Measurements from ENCODE around the gene FOXN3. TPM values are rescaled to one million over a fixed set of nuclear protein-coding genes. Genes with fewer than 3 reads are reported as not detected.
"Not testable (repeated sequence)": the region's sequence is repeated elsewhere in the genome, so short reads cannot be mapped to it uniquely, and the experiment has no call there.

The FOXN3 gene
- total and polyA plus RNA-seq, 8 donors: 43.5 to 80.7 (median 49.1) TPM

DNA sequence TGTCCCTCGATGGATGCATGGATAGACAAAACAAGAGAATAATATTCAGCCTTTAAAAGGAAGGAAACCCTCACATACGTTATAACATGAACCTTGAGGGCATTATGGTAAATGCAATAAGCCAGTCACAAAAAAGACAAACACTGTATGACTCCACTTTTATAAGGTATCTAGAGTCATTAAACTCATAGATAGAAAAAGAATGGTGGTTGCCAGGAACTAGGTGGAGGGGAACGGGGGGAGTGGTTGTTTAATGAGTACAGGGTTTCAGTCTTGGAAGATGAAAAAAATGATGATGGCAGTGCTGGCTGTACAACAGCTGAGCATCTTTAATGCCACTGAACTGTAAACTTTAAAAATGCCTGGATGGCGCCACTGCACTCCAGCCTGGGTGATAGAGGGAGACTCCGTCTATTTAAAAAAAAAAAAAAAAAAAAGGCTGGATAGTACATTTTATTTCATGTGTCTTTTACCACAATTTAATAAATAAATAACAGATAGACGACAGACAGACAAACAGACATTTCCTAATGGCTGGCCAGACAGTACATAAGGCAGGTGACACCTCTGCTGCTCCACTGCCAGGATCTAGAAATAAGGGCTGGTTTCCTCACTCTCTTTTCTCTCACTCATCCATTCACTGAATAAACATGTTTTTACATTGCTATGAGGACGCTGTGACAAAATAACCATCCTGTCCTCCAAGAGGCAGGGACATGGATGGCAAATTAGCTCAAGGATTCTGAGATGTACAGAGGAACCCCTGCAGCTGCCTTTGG is 118.8 kb downstream of the FOXN3 start:
- DNase-seq (no peak), ATAC-seq (no peak)
- Histone ChIP-seq H3K36me3 (no peaks in the 10 kb centered on the region), H3K4me3 (no peak overlapping the region), H3K4me1 (peaks cover 5 to 18% of the 10 kb centered on the region in 2 donors), H3K27ac (no peak overlapping the region), H3K27me3 (no peaks in the 10 kb centered on the region), H3K9me3 (no peaks in the 10 kb centered on the region)
- TF ChIP-seq, protein P1, sequence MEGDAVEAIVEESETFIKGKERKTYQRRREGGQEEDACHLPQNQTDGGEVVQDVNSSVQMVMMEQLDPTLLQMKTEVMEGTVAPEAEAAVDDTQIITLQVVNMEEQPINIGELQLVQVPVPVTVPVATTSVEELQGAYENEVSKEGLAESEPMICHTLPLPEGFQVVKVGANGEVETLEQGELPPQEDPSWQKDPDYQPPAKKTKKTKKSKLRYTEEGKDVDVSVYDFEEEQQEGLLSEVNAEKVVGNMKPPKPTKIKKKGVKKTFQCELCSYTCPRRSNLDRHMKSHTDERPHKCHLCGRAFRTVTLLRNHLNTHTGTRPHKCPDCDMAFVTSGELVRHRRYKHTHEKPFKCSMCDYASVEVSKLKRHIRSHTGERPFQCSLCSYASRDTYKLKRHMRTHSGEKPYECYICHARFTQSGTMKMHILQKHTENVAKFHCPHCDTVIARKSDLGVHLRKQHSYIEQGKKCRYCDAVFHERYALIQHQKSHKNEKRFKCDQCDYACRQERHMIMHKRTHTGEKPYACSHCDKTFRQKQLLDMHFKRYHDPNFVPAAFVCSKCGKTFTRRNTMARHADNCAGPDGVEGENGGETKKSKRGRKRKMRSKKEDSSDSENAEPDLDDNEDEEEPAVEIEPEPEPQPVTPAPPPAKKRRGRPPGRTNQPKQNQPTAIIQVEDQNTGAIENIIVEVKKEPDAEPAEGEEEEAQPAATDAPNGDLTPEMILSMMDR (IDR thresholded peaks at IDR 0.05): no peak
- intact Hi-C loops (cut with DNase I): no loop called here

- intact Hi-C loops (cut with DNase I): no loop called here
- Histone ChIP-seq H3K9me3 (no peaks in the 10 kb centered on the region), H3K27me3 (no peaks in the 10 kb centered on the region), H3K36me3 (no peaks in the 10 kb centered on the region), H3K27ac (no peak overlapping the region), H3K4me1 (peaks cover 0 to 14% of the 10 kb centered on the region in 2 donors), H3K4me3 (no peak overlapping the region)
- TF ChIP-seq, protein P1 (IDR thresholded peaks at IDR 0.05): no peak
- ATAC-seq (no peak), DNase-seq (no peak)
Observed at GRCh38 chr14:89296281-89296745, 120.7 kb downstream of the FOXN3 start.

GRCh38 chr14:89294872-89295271 is 122.2 kb downstream of the FOXN3 start:
- H3K9me3 ChIP-seq: no peaks in the 10 kb centered on the region
- no peak for DNase-seq
- intact Hi-C loops (cut with DNase I): no loop called here

GRCh38 chr14:89294469-89294868 is 122.6 kb downstream of the FOXN3 start:
- H3K9me3 ChIP-seq; DNase-seq; H3K27ac ChIP-seq; H3K36me3 ChIP-seq; intact Hi-C loops (cut with DNase I); ATAC-seq; H3K4me3 ChIP-seq; H3K27me3 ChIP-seq: not testable (repeated sequence)
- H3K4me1 ChIP-seq: peaks cover 0 to 14% of the 10 kb centered on the region in 2 donors

More at GRCh38 chr14:89294872-89295271, 122.2 kb downstream of the FOXN3 start:
- no peak for ATAC-seq
- Histone ChIP-seq H3K36me3 (no peaks in the 10 kb centered on the region), H3K27me3 (no peaks in the 10 kb centered on the region), H3K27ac (no peak overlapping the region), H3K4me1 (peaks cover 0 to 14% of the 10 kb centered on the region in 2 donors), H3K4me3 (no peak overlapping the region)
- TF ChIP-seq, protein P1 (IDR thresholded peaks at IDR 0.05): no peak

- peaks cover 0 to 14% of the 10 kb centered on the region in 2 donors for H3K4me1 ChIP-seq
- TF ChIP-seq, protein P1 (IDR thresholded peaks at IDR 0.05): no peak
- no peaks in the 10 kb centered on the region for H3K27me3 ChIP-seq
- H3K27ac ChIP-seq: no peak overlapping the region
- no peak overlapping the region for H3K4me3 ChIP-seq
- intact Hi-C loops (cut with DNase I): no loop called here
- DNase-seq: no peak
- H3K9me3 ChIP-seq: no peaks in the 10 kb centered on the region
- no peak for ATAC-seq
- no peaks in the 10 kb centered on the region for H3K36me3 ChIP-seq
Observed at GRCh38 chr14:89294060-89294459, 123.0 kb downstream of the FOXN3 start.

Data from left lung (tissue), 10 donors.